ENCODE data around the gene KIAA2012. TPM values are rescaled to one million over a fixed set of nuclear protein-coding genes. Genes with fewer than 3 reads are reported as not detected.

Gene KIAA2012
- total and polyA plus RNA-seq, 2 donors (not counting 1 experiment from before 2014, with no cell fraction given) = not detected

- ATAC-seq (ENCODE audit: low read depth) (no peak), DNase-seq (no peak)
- H3K4me3 ChIP-seq (ENCODE audit: control extremely low read depth in 1 of 5, extremely low read depth in 1 of 5, insufficient read depth in 1 of 5, low read depth in 2 of 5, low read length in 4 of 5) = no peak overlapping the region
- ChIA-PET POLR2A (no interaction called here), CTCF (no interaction called here)
- no peaks in the 10 kb centered on the region for H4K20me1 ChIP-seq (ENCODE audit: control insufficient read depth, insufficient read depth, low read length, poor library complexity, severe bottlenecking)
- H3K9me3 ChIP-seq (ENCODE audit: control extremely low read depth in 1 of 3, control insufficient read depth in 2 of 3, insufficient read depth in 1 of 3, low read length in 2 of 3) = peaks cover 0 to 2% (median 0%) of the 10 kb centered on the region in 3 donors
- peak; percentile 46 for TF ChIP-seq CTCF (IDR thresholded peaks at IDR 0.05)
- TF ChIP-seq EZH2 (IDR thresholded peaks at IDR 0.05; ENCODE audit: borderline replicate concordance, insufficient read depth, low read depth, low read length, poor library complexity, severe bottlenecking) = no peak
- no peaks in the 10 kb centered on the region for H3K4me1 Mint-ChIP-seq
- no peaks in the 10 kb centered on the region for H3K36me3 ChIP-seq (replicated peaks in 1 of 2; ENCODE audit: control extremely low read depth in 1 of 2, control insufficient read depth in 1 of 2, extremely low read depth in 1 of 2, insufficient read depth in 2 of 2, low read length in 1 of 2)
- H3K27me3 Mint-ChIP-seq = peaks cover 44% of the 10 kb centered on the region
- H3K9ac ChIP-seq (ENCODE audit: low read length) = no peak overlapping the region
- no CpG with 5 or more reads among the region's 3 CpGs for WGBS (ENCODE audit: insufficient coverage)
- no peaks in the 10 kb centered on the region for H3K4me1 ChIP-seq (ENCODE audit: control insufficient read depth in 2 of 2, insufficient read depth in 2 of 2, low read length in 2 of 2)
- no peaks in the 10 kb centered on the region for H3K79me2 ChIP-seq (ENCODE audit: control insufficient read depth, insufficient read depth, low read length)
- H2AFZ ChIP-seq (ENCODE audit: insufficient read depth, low read depth, low read length, poor library complexity, severe bottlenecking) = no peak overlapping the region
- H3K27ac Mint-ChIP-seq = no peak overlapping the region
- no peaks in the 10 kb centered on the region for H3K9me3 Mint-ChIP-seq (ENCODE audit: insufficient read depth)
- H3K27me3 ChIP-seq (replicated peaks in 1 of 4; ENCODE audit: control extremely low read depth in 1 of 4, control insufficient read depth in 3 of 4, insufficient read depth in 4 of 4, low read length in 3 of 4) = peaks cover 0 to 7% (median 0%) of the 10 kb centered on the region in 4 experiments
- no peak overlapping the region for H3K4me2 ChIP-seq (replicated peaks; ENCODE audit: low read depth, low read length, poor library complexity, severe bottlenecking)
- H3K27ac ChIP-seq (ENCODE audit: low read length in 2 of 2) = no peak overlapping the region
- intact Hi-C loops (cut with micrococcal nuclease) = no loop called here
- no peak overlapping the region for H3K4me3 Mint-ChIP-seq
These were observed 12.8 kb upstream of the KIAA2012 start for GRCh38 chr2:202060218-202060617.

GRCh38 chr2:202061695-202062094, 11.4 kb upstream of the KIAA2012 start:
- no peak overlapping the region for H3K27ac Mint-ChIP-seq
- H3K9me3 ChIP-seq (ENCODE audit: control extremely low read depth in 1 of 3, control insufficient read depth in 2 of 3, insufficient read depth in 1 of 3, low read length in 2 of 3) = peaks cover 0 to 2% (median 0%) of the 10 kb centered on the region in 3 donors
- ChIA-PET POLR2A (no interaction called here), CTCF (interaction anchor here (0.6 kb wide), 1 partner anchor 28 kb away, joined by 4 read pairs; the partner anchor contains the start of gene FZD7)
- no peaks in the 10 kb centered on the region for H4K20me1 ChIP-seq (ENCODE audit: control insufficient read depth, insufficient read depth, low read length, poor library complexity, severe bottlenecking)
- intact Hi-C loops (cut with micrococcal nuclease) = no loop called here
- H3K9ac ChIP-seq (ENCODE audit: low read length) = no peak overlapping the region
- peaks cover 34% of the 10 kb centered on the region for H3K27me3 Mint-ChIP-seq
- WGBS (ENCODE audit: insufficient coverage) = no CpG with 5 or more reads among the region's 2 CpGs
- H3K4me1 ChIP-seq (ENCODE audit: control insufficient read depth in 2 of 2, insufficient read depth in 2 of 2, low read length in 2 of 2) = no peaks in the 10 kb centered on the region
- no peaks in the 10 kb centered on the region for H3K4me1 Mint-ChIP-seq
- no peak for DNase-seq
- no peak overlapping the region for H3K4me2 ChIP-seq (replicated peaks; ENCODE audit: low read depth, low read length, poor library complexity, severe bottlenecking)
- no peaks in the 10 kb centered on the region for H3K9me3 Mint-ChIP-seq (ENCODE audit: insufficient read depth)
- no peaks in the 10 kb centered on the region for H3K79me2 ChIP-seq (ENCODE audit: control insufficient read depth, insufficient read depth, low read length)
- no peaks in the 10 kb centered on the region for H3K27me3 ChIP-seq (replicated peaks in 1 of 4; ENCODE audit: control extremely low read depth in 1 of 4, control insufficient read depth in 3 of 4, insufficient read depth in 4 of 4, low read length in 3 of 4)
- TF ChIP-seq CTCF (IDR thresholded peaks at IDR 0.05) (no peak), EZH2 (IDR thresholded peaks at IDR 0.05; ENCODE audit: borderline replicate concordance, insufficient read depth, low read depth, low read length, poor library complexity, severe bottlenecking) (no peak)
- no peak overlapping the region for H3K27ac ChIP-seq (ENCODE audit: low read length in 2 of 2)
- no peak overlapping the region for H3K4me3 ChIP-seq (ENCODE audit: control extremely low read depth in 1 of 5, extremely low read depth in 1 of 5, insufficient read depth in 1 of 5, low read depth in 2 of 5, low read length in 4 of 5)
- no peak overlapping the region for H3K4me3 Mint-ChIP-seq
- no peaks in the 10 kb centered on the region for H3K36me3 ChIP-seq (replicated peaks in 1 of 2; ENCODE audit: control extremely low read depth in 1 of 2, control insufficient read depth in 1 of 2, extremely low read depth in 1 of 2, insufficient read depth in 2 of 2, low read length in 1 of 2)
- no peak for ATAC-seq (ENCODE audit: low read depth)
- no peak overlapping the region for H2AFZ ChIP-seq (ENCODE audit: insufficient read depth, low read depth, low read length, poor library complexity, severe bottlenecking)

All from B cell (primary cell).